Stomach smooth muscle (tissue), 2 donors: ENCODE data around the gene PSRC1.
"Not testable (repeated sequence)": the region's sequence is repeated elsewhere in the genome, so short reads cannot be mapped to it uniquely, and the experiment has no call there.

Source experiments
- H3K27ac ChIP-seq: one replicate; pipeline ENCODE4 v1.7.0; 2013; ENCODE audit warnings: mild to moderate bottlenecking, low read length, inconsistent platforms
- H3K27me3 ChIP-seq, 2 donors: one replicate each; pipeline ENCODE4 v1.7.0; 2013; ENCODE audit warnings: low read length in 2 of 2; ENCODE audit not compliant: insufficient read depth in 2 of 2, control insufficient read depth in 1 of 2
- H3K36me3 ChIP-seq, 2 donors: one replicate each; pipeline ENCODE4 v1.7.0; 2013; ENCODE audit warnings: low read length in 2 of 2; ENCODE audit not compliant: control insufficient read depth in 2 of 2, insufficient read depth in 2 of 2
- H3K4me1 ChIP-seq: one replicate; pipeline ENCODE4 v1.7.0; 2013; ENCODE audit warnings: low read length; ENCODE audit not compliant: control insufficient read depth, insufficient read depth
- H3K4me3 ChIP-seq, 2 donors: one replicate each; pipeline ENCODE4 v1.7.0; 2013; ENCODE audit warnings: low read length in 2 of 2
- H3K9ac ChIP-seq, 2 donors: one replicate each; pipeline ENCODE4 v1.7.0; 2013; ENCODE audit warnings: low read length in 2 of 2, mild to moderate bottlenecking in 1 of 2
- H3K9me3 ChIP-seq, 2 donors: one replicate each; pipeline ENCODE4 v1.7.0; 2013; ENCODE audit warnings: low read length in 2 of 2; ENCODE audit not compliant: control insufficient read depth in 2 of 2
- donor health status: healthy.
- donor health status: Pancreatic carcinoma.

PSRC1 gene

DNA sequence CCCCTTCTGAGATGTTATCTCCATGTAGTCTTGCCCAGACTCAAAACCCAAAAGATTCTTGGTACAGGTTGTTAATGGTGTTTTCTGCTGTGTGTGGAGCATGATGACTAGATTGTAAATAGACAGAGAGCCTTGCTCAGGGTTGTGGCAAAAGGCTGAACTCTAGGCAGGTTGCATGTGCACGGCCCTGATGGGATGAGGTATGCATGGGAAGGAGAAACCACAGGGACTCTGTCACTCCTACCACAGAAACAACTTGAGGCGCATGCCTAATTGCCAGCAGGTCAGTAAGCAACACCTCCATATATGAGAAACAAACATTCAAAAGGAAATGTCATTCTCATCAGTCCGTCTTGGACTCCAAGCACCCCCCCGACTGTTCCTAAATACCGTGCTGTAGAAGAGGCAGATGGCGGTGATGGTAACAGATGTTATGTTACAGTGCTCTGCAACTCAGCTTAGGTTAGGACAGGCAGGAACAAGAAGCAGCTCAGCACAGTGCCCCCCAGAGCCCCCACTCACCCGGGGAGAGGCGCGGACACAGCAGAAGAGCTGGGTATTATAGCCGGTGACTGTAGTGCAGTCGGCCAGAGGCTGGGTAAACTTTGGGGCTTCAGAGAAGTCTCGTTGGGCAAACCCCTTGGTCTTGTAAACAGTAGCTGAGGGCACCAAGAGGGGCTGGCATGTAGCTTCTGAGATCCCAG is 12.9 kb upstream of the PSRC1 start:
- Histone ChIP-seq H3K27me3 (peaks cover 0 to 2% of the 10 kb centered on the region in 2 donors), H3K4me1 (peaks cover 20% of the 10 kb centered on the region), H3K27ac (no peak overlapping the region), H3K4me3 (no peak overlapping the region), H3K36me3 (no peaks in the 10 kb centered on the region), H3K9me3 (no peaks in the 10 kb centered on the region), H3K9ac (no peak overlapping the region)

DNA sequence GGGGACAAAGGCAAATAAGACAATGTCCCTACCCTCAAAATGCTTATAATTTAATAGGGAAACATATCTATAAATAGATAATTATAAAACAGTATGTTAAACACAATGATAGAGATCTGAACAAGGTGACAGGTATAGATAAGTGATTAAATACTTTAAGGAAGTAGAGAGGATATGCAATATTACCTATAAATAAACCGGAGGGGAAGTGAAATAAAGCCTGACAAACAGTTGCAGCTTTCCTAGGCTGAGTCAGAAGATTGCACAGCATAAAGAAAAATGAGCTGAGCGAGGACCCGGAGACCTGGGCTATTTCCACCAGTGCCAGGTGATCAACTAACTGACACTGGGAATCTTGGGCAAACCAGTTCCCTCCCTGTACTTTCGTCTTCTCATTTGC is 11.5 kb upstream of the PSRC1 start:
- no peak overlapping the region for H3K9ac ChIP-seq
- peaks cover 0 to 2% of the 10 kb centered on the region in 2 donors for H3K27me3 ChIP-seq
- no peaks in the 10 kb centered on the region for H3K9me3 ChIP-seq
- no peaks in the 10 kb centered on the region for H3K36me3 ChIP-seq
- no peak overlapping the region for H3K4me3 ChIP-seq
- no peak overlapping the region for H3K27ac ChIP-seq
- peaks cover 13% of the 10 kb centered on the region for H3K4me1 ChIP-seq

DNA sequence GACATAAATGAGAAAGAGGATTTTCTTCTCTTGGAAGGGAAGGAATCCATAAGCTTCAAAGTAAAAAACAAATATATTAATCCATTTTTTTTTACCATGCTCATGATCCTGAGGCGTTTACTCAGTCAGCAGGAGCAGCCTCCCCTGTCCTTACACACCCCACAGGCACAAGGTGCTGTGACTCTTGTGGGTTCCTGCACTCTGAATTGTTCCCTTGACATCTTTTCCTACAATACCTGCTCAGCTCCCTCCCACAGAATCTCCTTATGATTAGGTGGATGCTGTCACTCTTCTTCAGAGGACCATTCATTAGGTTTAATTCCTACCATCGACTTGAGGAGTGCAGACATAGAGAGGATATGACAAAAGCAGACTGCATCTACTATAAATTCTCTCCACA is 10.1 kb upstream of the PSRC1 start:
- no peaks in the 10 kb centered on the region for H3K9me3 ChIP-seq

DNA sequence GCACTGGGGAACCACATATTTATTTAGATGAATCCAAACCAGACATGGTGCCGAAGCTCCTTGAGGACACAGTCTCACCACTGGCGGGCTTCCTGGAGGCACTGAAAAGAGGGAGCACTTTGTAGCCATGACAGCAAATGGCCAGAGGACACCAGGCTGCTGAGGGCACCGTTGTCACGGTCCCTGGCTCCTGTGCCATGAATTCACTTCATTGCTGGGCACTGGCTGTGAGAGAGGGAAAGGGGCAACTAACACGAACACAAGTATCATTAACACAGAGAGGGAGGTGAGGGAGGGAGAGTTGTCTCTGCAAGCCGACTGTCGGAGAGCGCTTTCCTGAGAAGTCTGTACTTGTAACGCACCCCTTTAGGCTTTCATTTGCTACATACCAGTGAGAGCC is 9.4 kb upstream of the PSRC1 start:
- Histone ChIP-seq H3K4me1 (no peaks in the 10 kb centered on the region), H3K9ac (no peak overlapping the region), H3K27ac (no peak overlapping the region), H3K9me3 (no peaks in the 10 kb centered on the region), H3K4me3 (no peak overlapping the region), H3K27me3 (no peaks in the 10 kb centered on the region), H3K36me3 (no peaks in the 10 kb centered on the region)

More for the DNA sequence above, 10.1 kb upstream of the PSRC1 start:
- no peak overlapping the region for H3K9ac ChIP-seq
- H3K27ac ChIP-seq: no peak overlapping the region
- H3K36me3 ChIP-seq: no peaks in the 10 kb centered on the region
- no peak overlapping the region for H3K4me3 ChIP-seq
- H3K4me1 ChIP-seq: no peaks in the 10 kb centered on the region
- peaks cover 0 to 2% of the 10 kb centered on the region in 2 donors for H3K27me3 ChIP-seq

DNA sequence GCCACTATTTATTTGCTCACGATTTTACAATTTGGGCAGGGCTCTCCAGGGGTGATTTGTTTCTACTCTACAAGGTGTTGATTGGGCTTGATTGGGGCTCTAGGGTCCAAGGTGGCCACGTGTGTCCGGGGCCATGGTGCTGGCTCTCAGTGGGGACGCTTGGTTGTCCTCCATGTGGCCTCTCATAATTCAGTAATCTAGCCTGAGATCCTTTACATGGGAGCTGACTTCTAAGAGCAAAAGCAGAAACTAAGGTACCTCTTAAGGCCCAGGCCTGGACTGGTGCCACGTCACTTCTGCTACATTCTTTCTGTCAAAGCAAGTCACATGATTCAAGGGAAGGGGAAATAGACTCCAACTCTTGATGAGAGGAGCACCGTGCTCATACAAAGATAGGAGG is 8.1 kb upstream of the PSRC1 start:
- Histone ChIP-seq H3K9ac (no peak overlapping the region), H3K27me3 (no peaks in the 10 kb centered on the region), H3K36me3 (no peaks in the 10 kb centered on the region), H3K4me3 (no peak overlapping the region), H3K27ac (no peak overlapping the region), H3K9me3 (no peaks in the 10 kb centered on the region), H3K4me1 (no peaks in the 10 kb centered on the region)

DNA sequence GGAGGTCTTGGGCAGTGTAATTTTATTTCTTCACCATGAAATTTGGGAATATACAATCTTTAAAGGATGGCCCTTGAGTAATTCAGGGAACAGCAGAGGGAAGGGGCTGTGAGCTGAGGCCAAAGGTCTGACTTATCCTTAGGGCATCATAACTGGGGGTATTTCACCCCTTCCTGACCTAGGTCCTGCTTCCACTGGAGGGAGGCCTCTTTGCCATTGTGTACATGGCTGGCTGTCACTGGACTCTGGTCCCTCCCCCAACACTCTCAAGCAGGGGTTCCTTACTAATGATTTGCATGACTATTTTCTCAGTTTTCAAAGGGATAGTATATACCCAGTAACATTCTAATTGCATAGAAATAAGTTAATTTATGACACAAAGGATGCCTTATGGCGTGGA is 7.2 kb upstream of the PSRC1 start:
- H3K36me3 ChIP-seq: no peaks in the 10 kb centered on the region
- no peaks in the 10 kb centered on the region for H3K27me3 ChIP-seq
- H3K27ac ChIP-seq: no peak overlapping the region
- H3K9ac ChIP-seq: no peak overlapping the region
- no peaks in the 10 kb centered on the region for H3K9me3 ChIP-seq
- no peak overlapping the region for H3K4me3 ChIP-seq
- H3K4me1 ChIP-seq: no peaks in the 10 kb centered on the region

DNA sequence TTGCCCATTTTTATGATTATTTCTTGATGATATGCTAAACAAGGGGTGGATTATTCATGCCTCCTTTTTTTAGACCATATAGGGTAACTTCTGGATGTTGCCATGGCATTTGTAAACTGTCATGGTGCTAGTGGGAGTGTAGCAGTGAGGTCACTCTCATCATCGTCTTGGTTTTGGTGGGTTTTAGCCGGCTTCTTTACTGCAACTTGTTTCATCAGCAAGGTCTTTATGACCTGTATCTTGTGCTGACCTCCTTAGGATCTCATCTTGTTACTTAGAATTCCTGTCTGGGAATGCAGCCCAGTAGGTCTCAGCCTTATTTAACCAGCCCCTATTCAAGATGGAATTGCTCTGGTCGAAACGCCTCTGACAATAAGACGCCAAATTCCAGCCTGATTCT is 3.8 kb upstream of the PSRC1 start:
- H3K9ac ChIP-seq, H3K4me3 ChIP-seq, H3K9me3 ChIP-seq, H3K27me3 ChIP-seq, H3K27ac ChIP-seq, H3K36me3 ChIP-seq: not testable (repeated sequence)
- H3K4me1 ChIP-seq: peaks cover 23% of the 10 kb centered on the region

DNA sequence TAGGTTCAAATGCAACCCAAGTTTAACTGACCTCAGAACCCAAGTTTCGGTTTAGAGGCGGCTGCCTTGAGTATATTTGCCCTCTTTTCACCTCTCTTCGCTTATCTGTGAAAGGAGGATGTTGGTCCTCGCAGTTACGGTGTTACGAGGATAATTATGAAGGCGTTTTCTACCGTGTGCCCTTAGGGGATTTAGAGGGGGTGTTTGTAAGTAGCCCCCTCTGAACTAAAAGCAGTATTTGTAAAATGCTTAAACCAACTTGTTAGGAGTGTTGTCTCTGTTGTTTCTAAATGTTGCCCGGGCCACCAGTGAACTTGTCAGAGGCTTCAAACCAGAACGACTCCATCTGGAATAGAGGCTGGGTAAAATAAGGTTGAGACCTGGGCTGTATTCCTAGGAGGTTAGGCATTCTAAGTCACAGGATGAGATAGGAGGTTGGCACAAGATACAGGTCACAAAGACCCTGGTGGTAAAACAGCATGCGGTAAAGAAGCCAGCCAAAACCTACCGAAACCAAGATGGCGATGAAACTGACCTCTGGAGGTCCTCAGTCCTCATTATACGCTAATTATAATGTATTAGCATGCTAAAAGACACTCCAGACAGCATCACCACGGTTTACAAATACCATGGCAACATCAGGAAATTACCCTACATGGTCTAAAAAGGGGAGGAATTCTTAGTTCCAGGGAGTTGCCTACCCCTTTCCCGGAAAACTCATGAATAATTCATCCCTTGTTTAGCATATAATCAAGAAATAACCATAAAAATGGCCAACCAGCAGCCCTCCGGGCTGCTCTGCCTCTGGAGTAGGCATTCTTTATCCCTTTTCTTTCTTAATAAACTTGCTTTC is 1.0 kb upstream of the PSRC1 start:
- Histone ChIP-seq H3K4me1 (peaks cover 25% of the 10 kb centered on the region), H3K9me3 (no peaks in the 10 kb centered on the region), H3K27ac (peak overlapping the region; percentile 92), H3K4me3 (peak overlapping the region; percentile 56 to 88), H3K27me3 (no peaks in the 10 kb centered on the region), H3K36me3 (no peaks in the 10 kb centered on the region), H3K9ac (peak overlapping the region; percentile 74 to 92)

DNA sequence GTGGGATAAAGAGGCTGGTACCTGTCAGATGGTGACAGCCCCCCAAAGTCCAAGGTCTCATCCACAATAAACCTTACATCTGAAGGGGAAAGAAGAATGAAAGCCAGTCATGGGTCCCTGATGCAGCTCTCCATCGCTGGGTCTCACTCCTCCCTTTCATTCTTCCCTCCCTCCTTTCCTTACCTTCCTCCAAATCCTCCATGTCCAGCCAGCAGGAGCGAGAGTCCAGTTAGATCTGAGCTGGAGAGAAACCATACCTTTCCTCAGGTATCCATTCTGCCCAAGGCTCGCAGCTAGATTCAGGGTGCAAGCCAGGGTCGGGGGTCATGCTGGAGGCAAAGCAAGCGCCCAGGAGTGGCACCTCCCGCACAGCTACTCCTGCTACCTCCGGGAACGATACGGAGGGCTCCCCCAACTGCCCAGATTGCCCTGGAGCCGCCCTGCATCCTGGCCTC is 421 bp downstream of the PSRC1 start:
- peak overlapping the region; percentile 92 for H3K27ac ChIP-seq
- peaks cover 25% of the 10 kb centered on the region for H3K4me1 ChIP-seq
- H3K27me3 ChIP-seq: no peaks in the 10 kb centered on the region
- no peaks in the 10 kb centered on the region for H3K36me3 ChIP-seq
- peak overlapping the region; percentile 56 to 88 for H3K4me3 ChIP-seq
- H3K9me3 ChIP-seq: no peaks in the 10 kb centered on the region
- peak overlapping the region; percentile 42 to 74 for H3K9ac ChIP-seq

DNA sequence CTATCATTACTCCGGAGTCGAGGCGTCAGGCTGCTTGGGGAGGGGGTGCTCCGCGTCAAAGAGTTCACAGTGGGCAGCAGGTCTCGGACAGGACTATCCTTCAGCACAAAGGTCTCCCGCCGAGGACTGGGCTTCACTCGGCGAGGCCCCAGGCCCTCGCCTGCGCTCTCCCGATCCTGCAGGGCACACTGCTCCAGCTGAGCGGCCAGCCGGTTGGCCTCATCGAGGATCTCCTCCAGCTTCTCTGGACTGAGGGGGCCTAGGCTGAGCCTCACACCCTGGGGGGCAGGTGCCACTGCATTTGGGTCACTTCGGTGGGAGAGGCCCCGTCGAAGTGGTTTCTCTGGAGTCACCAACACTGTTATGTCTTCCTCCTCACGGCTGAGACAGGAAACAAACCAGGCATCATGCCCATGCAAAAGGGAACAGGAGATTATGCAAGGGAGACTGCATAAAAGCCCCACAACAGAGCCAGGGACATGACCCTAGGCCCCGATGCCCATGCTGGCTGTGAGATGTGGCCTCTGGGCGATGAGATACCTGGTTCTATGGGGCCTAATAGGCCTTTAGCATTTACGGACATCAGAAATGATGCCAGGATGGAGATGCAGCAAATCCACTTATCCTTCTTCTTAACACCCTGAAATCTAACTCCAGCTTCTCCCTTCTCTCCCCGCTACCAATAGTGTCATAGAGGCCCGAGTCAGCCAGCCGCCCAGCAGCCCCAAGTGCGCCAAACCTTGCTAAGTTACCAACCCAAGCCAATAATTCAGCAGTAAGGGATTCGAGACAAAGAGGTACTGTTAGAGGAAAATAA is 1.1 kb downstream of the PSRC1 start:
- no peaks in the 10 kb centered on the region for H3K9me3 ChIP-seq
- H3K9ac ChIP-seq: peak overlapping the region; percentile 21 to 74
- no peaks in the 10 kb centered on the region for H3K36me3 ChIP-seq
- H3K4me1 ChIP-seq: peaks cover 25% of the 10 kb centered on the region
- H3K4me3 ChIP-seq: peak overlapping the region in 1 of 2 donors; percentile 88
- no peak overlapping the region for H3K27ac ChIP-seq
- H3K27me3 ChIP-seq: no peaks in the 10 kb centered on the region
